A549 (cell line): ENCODE results near the gene CACNA1D. TPM values are rescaled to one million over a fixed set of nuclear protein-coding genes. Genes with fewer than 3 reads are reported as not detected.

Experiments
- ATAC-seq, 2 experiments: fragments of 200-7000 bp in 1 of 2; fragments of >200 bp in 1 of 2; cut with Nextera tagmentation in 1 of 2; cut with Tn5 transposase in 1 of 2; 3 replicates each; pipeline versions ENCODE4 v1.8.0 to v1.9.1; 2018 to 2020; ENCODE audit warnings: mild to moderate bottlenecking in 1 of 2, moderate library complexity in 1 of 2
- CTCF ChIA-PET: fragments of 300-600 bp; sonication (Branson Sonifier 250); formaldehyde crosslinking; extraction: SDS; loops from one replicate; lab custom pipeline; 2021; ENCODE audit warnings: antibody characterized with exemption, inconsistent platforms; lab: Yijun Ruan, JAX
- POLR2A ChIA-PET: fragments of 350-600 bp; formaldehyde crosslinking; extraction: SDS; loops from one replicate; lab custom pipeline; 2021; ENCODE audit warnings: antibody characterized with exemption, inconsistent platforms; lab: Yijun Ruan, JAX
- DNase-seq, 2 experiments: peaks; one replicate each; pipeline versions ENCODE4 v3.0.0 to v3.0.0-alpha.2; 2011 to 2016; ENCODE audit warnings: low read depth in 1 of 2, low spot score in 1 of 2
- FAIRE-seq: peaks from 2 replicates; lab custom pipeline; 2011; peaks lifted over from hg19 to GRCh38; lab: Jason Lieb, UNC
- H3K27ac ChIP-seq, 2 experiments: fragments of >200 bp; sonication (Bioruptor Twin); formaldehyde crosslinking; 3 replicates each; pipeline ENCODE4 v1.5.1; 2016 to 2017
- H3K4me1 ChIP-seq: fragments of >200 bp; sonication (Bioruptor Twin); formaldehyde crosslinking; 3 replicates; pipeline ENCODE4 v1.6.1; 2016
- H3K4me2 ChIP-seq: fragments of >200 bp; sonication (Bioruptor Twin); formaldehyde crosslinking; 3 replicates; pipeline ENCODE4 v1.6.1; 2016
- H3K4me3 ChIP-seq: fragments of >200 bp; sonication (Bioruptor Twin); formaldehyde crosslinking; 3 replicates; pipeline ENCODE4 v1.5.1; 2016
- H3K9me3 ChIP-seq: fragments of >200 bp; sonication (Bioruptor Twin); formaldehyde crosslinking; 3 replicates; pipeline ENCODE4 v1.6.1; 2016
- ATOH8 ChIP-seq: fragments of 250-450 bp; sonication (Bioruptor Pico); IDR thresholded peaks from 2 replicates; pipeline ENCODE4 v1.5.0; 2020; ENCODE audit warnings: low read depth, mild to moderate bottlenecking, moderate library complexity
- CBX2 ChIP-seq: fragments of 200-600 bp; sonication (generic); IDR thresholded peaks from 2 replicates; pipeline ENCODE4 v1.6.1; 2016; ENCODE audit warnings: low read depth, mild to moderate bottlenecking, borderline replicate concordance
- CHD4 ChIP-seq: fragments of 200-600 bp; sonication (generic); IDR thresholded peaks from 2 replicates; pipeline ENCODE4 v1.6.1; 2016; ENCODE audit warnings: antibody characterized with exemption, mild to moderate bottlenecking, borderline replicate concordance
- CTCF ChIP-seq: fragments of >200 bp; sonication (Bioruptor Twin); formaldehyde crosslinking; IDR thresholded peaks from 3 replicates; pipeline ENCODE4 v1.5.1; 2016
- E2F6 ChIP-seq: IDR thresholded peaks from 2 replicates; pipeline ENCODE4 v1.6.1; 2012; ENCODE audit warnings: low read depth, borderline replicate concordance
- EHF ChIP-seq: fragments of 250-450 bp; sonication (Bioruptor Pico); IDR thresholded peaks from 2 replicates; pipeline ENCODE4 v1.5.0; 2020; ENCODE audit warnings: mild to moderate bottlenecking
- EHMT2 ChIP-seq: fragments of 200-600 bp; sonication (generic); IDR thresholded peaks from 2 replicates; pipeline ENCODE4 v1.6.1; 2016; ENCODE audit warnings: antibody characterized with exemption, low read depth, mild to moderate bottlenecking, moderate library complexity
- EP300 ChIP-seq, 2 experiments: fragments of >200 bp; sonication (Bioruptor Twin); formaldehyde crosslinking; IDR thresholded peaks; 2 replicates in 1 of 2; 3 replicates in 1 of 2; pipeline ENCODE4 v1.6.1; 2016 to 2017
- FOSL2 ChIP-seq, 2 experiments: fragments of 450-650 bp in 1 of 2; fragments of >200 bp in 1 of 2; sonication (Bioruptor Twin) in 1 of 2; formaldehyde crosslinking; IDR thresholded peaks; 2 replicates each; pipeline versions ENCODE4 v1.5.0 to v1.6.1; 2016 to 2020; ENCODE audit warnings: mild to moderate bottlenecking in 1 of 2, moderate library complexity in 1 of 2
- FOXS1 ChIP-seq: fragments of 250-450 bp; sonication (Bioruptor Pico); IDR thresholded peaks from 2 replicates; pipeline ENCODE4 v1.5.0; 2020; ENCODE audit warnings: mild to moderate bottlenecking, moderate library complexity
- HOXB5 ChIP-seq: fragments of 250-450 bp; sonication (Bioruptor Pico); IDR thresholded peaks from 2 replicates; pipeline ENCODE4 v1.5.0; 2020; ENCODE audit warnings: mild to moderate bottlenecking, moderate library complexity
- MAFK ChIP-seq: fragments of 450-650 bp; IDR thresholded peaks from 2 replicates; pipeline ENCODE4 v1.6.1; 2014; ENCODE audit not compliant: partially characterized antibody
- PHF8 ChIP-seq: fragments of 200-600 bp; sonication (generic); IDR thresholded peaks from 2 replicates; pipeline ENCODE4 v1.6.1; 2016; ENCODE audit warnings: low read depth, mild to moderate bottlenecking, antibody characterized with exemption, moderate library complexity, borderline replicate concordance
- POLR2AphosphoS2 ChIP-seq: conservative IDR thresholded peaks from 2 replicates; pipeline ENCODE4 v1.6.1; 2012; ENCODE audit warnings: low read length, improper control_type of control experiment, inconsistent platforms
- RAD21 ChIP-seq, 2 experiments: fragments of >200 bp in 1 of 2; sonication (Bioruptor Twin) in 1 of 2; formaldehyde crosslinking in 1 of 2; IDR thresholded peaks in 1 of 2; conservative IDR thresholded peaks in 1 of 2; 2 replicates in 1 of 2; 3 replicates in 1 of 2; pipeline ENCODE4 v1.6.1; 2012 to 2018; ENCODE audit warnings: inconsistent platforms in 1 of 2
- RCOR1 ChIP-seq: fragments of 150-350 bp; IDR thresholded peaks from 2 replicates; pipeline ENCODE4 v1.6.1; 2014; ENCODE audit warnings: antibody characterized with exemption, low read length, low read depth
- REST ChIP-seq: fragments of 200-600 bp; sonication (generic); IDR thresholded peaks from 2 replicates; pipeline ENCODE4 v1.6.1; 2016; ENCODE audit warnings: antibody characterized with exemption, mild to moderate bottlenecking, moderate library complexity
- TFCP2L1 ChIP-seq: fragments of 250-450 bp; sonication (Bioruptor Pico); IDR thresholded peaks from 2 replicates; pipeline ENCODE4 v1.5.0; 2021; ENCODE audit warnings: mild to moderate bottlenecking
- ZNF302 ChIP-seq: fragments of 250-450 bp; sonication (Bioruptor Pico); IDR thresholded peaks from 2 replicates; pipeline ENCODE4 v1.9.0; 2021; ENCODE audit warnings: inconsistent platforms, mild to moderate bottlenecking, moderate library complexity
- ZSCAN20 ChIP-seq: fragments of 250-450 bp; sonication (Bioruptor Pico); IDR thresholded peaks from 2 replicates; pipeline ENCODE4 v1.8.0; 2022; ENCODE audit warnings: mild to moderate bottlenecking, moderate library complexity
- WGBS: methylation state at CpG from one replicate; pipeline ENCODE4 v1.1.6; 2017; ENCODE audit errors: missing lambda C conversion rate; 5-methylcytosine and 5-hydroxymethylcytosine counted together
- polyA plus RNA-seq, 4 experiments: library from polyadenylated mRNA; depleted of rRNA in 3 of 4; stranded (reverse); fragments of >200 nt; fragmentation: RNase III in 1 of 4; extraction: RNeasy Plus Mini Kit Qiagen cat#74134 plus additional on column Dnase treatment in 1 of 4; gene quantifications; 2 replicates in 3 of 4; 3 replicates in 1 of 4; pipeline ENCODE4 v1.2.3, GENCODE V29; 2011 to 2017

Gene CACNA1D
- polyA plus RNA-seq, 2 of the 4 experiments (the other 2 are of a cell fraction): 1.1 to 10.7 TPM

GRCh38 chr3:53589806-53590205 lies 95.4 kb downstream of the CACNA1D start:
- no peak for TF ChIP-seq FOSL2 (IDR thresholded peaks at IDR 0.05)
- TF ChIP-seq FOSL2 (CRISPR knock-in tag; IDR thresholded peaks at IDR 0.05): no peak
- no peak for TF ChIP-seq PHF8
- no peak for TF ChIP-seq ZSCAN20 (CRISPR knock-in tag)
- no peak for TF ChIP-seq MAFK
- TF ChIP-seq FOXS1: no peak
- TF ChIP-seq EHMT2: no peak
- no peak for TF ChIP-seq RCOR1
- no peak for TF ChIP-seq POLR2AphosphoS2
- TF ChIP-seq ATOH8 (CRISPR knock-in tag): no peak
- no peak for TF ChIP-seq RAD21 (conservative IDR thresholded peaks at IDR 0.05 in 1 of 2, IDR thresholded peaks at IDR 0.05 in 1 of 2)
- TF ChIP-seq HOXB5: no peak
- no peak for TF ChIP-seq EHF
- TF ChIP-seq ZNF302: no peak
- TF ChIP-seq CBX2: no peak
- TF ChIP-seq CHD4: no peak
- no peak for TF ChIP-seq REST
- no peak for TF ChIP-seq EP300 (IDR thresholded peaks at IDR 0.05)
- ATAC-seq: no peak
- no peaks in the 10 kb centered on the region for H3K9me3 ChIP-seq
- DNase-seq: no peak
- H3K4me1 ChIP-seq: peaks cover 13% of the 10 kb centered on the region
- H3K4me2 ChIP-seq: no peak overlapping the region
- H3K27ac ChIP-seq: no peak overlapping the region
- H3K4me3 ChIP-seq: no peak overlapping the region
- FAIRE-seq: no peak
- CTCF ChIA-PET: no interaction called here
- POLR2A ChIA-PET: no interaction called here

- Histone ChIP-seq H3K4me2 (no peak overlapping the region), H3K4me3 (no peak overlapping the region), H3K27ac (no peak overlapping the region), H3K9me3 (no peaks in the 10 kb centered on the region), H3K4me1 (peaks cover 13% of the 10 kb centered on the region)
- FAIRE-seq (no peak), ATAC-seq (no peak), DNase-seq (no peak)
- no peak for TF ChIP-seq MAFK
- TF ChIP-seq E2F6: no peak
- no peak for TF ChIP-seq EHMT2
- TF ChIP-seq RCOR1: no peak
- TF ChIP-seq PHF8: no peak
- no peak for TF ChIP-seq TFCP2L1 (CRISPR knock-in tag)
- no peak for TF ChIP-seq HOXB5
- TF ChIP-seq CTCF: no peak
- WGBS: 100% methylated on average over 7 of the region's 8 CpGs
- ChIA-PET CTCF (no interaction called here), POLR2A (no interaction called here)
Measured at GRCh38 chr3:53590606-53591005, 96.2 kb downstream of the CACNA1D start.
